GM21367 (cell line): ENCODE data around the gene SDK1.

Source experiments
- ATAC-seq: cut with Tn5 transposase; IDR thresholded peaks from one replicate; pipeline ENCODE4 v1.9.1; 2021; ENCODE audit not compliant: unreplicated experiment

The SDK1 gene

DNA sequence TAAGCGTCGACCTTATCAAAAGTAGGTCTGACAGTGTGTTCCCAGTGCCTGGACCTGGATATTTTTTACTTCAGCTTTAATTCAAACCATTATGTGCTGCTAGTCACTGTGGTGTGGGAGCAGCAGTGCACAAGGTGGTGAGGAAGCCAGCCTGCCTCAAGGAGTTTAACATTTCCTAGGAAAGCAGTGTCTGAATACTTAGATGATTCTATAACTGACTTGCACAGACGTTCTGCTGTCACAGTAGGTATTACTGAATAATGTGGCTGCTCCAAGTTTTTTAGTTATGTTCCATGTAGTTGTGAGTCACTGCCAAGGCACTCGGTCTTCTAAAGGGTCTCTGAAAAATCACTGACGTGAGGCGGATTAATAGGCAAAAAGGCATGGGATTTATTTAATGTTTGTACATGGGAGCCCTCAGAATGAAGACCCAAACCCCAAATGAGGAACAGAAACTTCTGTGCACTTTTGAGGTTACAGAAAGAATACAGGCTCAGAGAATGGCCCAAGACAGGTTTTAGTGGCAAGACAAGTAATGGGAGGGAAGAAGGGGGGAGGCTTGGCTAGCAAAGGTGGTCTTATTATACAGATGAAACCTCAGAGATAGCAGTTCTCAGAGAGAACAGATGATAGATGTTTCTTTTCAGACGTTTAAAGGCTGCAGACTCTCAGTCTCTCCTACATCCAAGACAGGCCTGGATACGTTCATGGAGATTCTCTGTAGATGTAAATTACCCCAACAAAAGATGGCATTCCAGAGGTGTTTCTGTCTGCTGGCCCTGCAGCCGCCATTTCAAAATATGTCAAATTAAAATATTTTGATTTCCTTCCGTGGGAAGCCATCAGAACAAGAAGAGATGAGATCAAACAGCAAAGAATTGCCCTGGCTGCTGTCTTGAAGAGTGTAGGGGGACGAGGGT, 209.3 kb downstream of the SDK1 start:
- ATAC-seq: no peak

- no peak for ATAC-seq
Observed at GRCh38 chr7:3517344-3517743, 216.3 kb downstream of the SDK1 start.

DNA sequence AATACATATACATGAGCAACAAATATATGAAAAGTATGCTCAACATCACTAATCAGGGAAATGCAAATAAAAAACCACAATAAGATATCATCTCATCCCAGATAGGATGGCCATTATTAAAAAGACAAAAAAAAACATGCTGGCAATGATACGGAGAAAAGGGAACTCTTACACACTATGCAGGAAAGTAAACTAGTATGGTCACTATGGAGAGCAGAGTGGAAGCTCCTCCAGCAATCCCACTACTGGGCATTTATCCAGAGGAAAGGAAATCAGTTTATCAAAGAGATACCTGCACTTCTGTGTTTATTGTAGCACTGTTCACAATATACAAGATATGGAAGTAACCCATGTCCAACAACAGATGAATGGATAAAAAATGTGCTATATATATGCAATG, 217.5 kb downstream of the SDK1 start:
- no peak for ATAC-seq

DNA sequence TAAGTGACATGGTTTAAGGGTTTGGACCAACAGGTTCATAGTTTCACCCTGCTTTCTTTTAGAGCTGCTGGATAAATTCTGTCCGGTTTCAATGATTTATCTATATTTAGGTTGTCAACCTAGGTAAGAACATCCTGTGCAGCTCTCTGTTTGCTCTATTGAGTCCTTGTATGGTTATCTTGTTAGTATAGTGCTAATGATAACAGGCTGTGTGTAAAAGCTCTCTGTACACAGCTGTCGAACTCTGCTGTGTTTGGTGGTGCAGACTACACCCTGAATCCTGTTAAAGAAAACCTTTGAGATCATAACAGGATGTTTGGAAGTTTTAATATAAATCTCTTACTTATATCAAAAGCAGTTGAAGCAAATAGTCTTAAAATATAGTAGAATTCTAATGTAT, 219.2 kb downstream of the SDK1 start:
- ATAC-seq: no peak

GRCh38 chr7:3527496-3528124, 226.6 kb downstream of the SDK1 start:
- no peak for ATAC-seq

DNA sequence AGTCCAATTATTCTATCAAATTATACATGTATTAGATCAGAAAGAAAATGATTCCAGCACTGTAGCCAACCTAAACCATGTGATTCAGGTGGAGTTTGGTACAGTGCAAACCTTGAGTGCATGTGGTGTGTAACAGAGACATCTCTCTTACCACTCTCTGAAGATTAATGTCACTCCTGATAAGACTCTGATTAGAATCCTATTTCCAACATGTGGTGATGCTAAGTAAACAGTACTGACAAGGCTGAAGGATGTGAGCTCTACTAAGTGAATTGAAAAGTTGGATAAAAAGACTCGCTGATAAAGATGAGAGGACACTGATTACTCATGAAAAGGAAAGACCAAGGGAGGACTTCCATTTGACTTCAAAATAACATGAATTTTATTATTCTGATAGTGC, 232.0 kb downstream of the SDK1 start:
- no peak for ATAC-seq

DNA sequence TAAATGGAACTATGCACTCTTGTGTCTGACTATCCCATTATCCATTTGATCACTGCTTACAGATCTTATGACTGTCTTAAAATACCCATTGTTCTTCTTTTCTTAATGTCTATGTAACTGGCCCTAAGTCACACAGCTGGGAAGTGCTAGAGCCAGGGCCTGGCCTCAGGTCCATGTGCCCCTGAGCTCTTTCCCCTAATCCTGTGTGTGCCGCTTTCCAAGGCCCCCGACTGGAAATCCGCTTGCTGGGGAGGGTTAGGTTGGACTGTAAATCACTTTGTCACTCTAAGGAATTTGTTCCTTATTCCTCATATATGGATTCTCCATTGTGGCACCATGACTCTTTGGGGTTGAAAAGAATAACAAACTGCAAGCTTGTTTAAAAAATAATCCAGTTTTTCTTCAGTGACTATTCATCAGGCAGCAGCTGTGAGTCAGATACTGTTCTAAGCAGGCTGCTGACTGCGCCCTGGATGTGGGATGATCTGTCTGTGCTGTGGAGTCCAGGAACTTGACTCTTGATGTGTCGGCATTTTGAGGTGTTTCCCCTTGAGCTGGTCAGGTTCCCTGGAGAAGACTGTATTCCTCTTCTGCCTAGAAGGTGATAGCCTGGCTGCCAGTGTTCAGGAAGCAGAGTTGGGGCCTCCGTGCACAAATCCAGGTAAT, 236.3 kb downstream of the SDK1 start:
- ATAC-seq: no peak

- ATAC-seq: no peak
Observed at GRCh38 chr7:3538041-3538440, 237.0 kb downstream of the SDK1 start.

DNA sequence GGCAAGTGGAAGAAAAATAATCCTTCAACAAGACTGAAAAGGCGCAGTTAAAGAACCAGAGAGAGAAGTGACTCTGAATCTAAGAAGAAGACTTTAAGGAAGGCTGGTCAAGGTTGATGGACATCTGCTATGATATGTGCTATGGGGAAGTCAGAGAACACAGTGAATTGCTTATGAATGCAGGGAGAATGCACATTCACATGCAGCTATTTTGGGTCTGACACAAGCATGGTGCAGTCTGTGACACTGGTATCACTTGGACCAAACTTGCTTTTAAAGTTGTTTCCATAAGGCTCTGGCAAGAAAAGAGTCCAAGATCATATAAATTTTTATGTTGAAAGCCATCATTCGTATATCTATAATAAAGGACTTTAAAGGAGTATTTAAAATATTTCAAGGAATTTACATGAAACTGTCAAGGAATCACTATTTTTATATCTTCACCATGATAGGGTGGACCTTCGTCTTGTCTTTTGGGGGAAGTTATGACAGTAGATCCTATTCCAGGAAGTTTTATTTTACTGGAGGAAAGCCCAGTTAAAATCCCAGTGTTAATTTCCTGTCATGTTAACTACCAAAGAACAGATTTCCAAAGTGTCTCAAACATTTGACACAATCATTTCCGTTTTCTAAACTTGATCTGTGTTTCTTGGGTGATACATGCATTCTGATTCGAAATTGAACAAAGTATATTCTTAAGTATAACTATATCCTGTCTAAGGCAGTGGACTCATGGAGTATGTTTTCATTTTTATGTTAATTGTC, 239.6 kb downstream of the SDK1 start:
- ATAC-seq: no peak

DNA sequence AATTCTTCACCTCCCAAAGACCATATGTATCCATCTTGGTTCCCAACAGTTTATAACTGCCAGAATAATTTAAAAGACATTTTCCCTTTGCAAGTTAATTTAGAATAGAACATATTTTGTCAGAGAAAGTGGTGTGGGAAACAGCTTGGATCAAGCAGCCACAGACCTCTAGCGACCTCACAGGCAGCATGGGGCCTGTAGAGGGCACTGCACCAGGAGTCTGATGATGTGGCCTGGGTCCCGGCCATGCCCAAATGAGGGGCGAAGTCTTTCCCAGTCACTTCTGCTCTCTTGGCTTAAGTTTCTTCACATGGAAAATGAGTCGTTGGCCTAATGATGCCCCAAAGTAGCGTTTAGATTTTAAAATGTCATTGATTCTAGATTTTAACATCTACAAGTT, 243.2 kb downstream of the SDK1 start:
- no peak for ATAC-seq

DNA sequence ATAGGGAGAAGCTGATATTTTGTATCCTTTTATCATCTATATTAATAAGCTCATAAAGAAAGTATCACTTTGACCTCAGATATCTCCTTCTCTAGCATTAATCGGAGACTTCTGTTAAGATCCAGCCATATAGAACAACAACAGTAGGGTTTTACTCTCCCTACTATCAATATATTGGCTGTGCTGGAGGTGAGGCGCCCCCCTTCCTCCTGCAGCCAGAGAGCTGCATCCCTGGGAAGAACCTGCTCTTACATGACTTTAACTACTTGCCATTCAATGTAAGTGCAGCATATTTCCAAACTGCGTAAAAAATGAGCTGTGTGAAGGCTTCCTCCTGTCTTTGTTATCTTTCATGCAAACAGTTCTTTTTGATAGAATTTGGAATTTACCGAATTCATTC, 247.8 kb downstream of the SDK1 start:
- ATAC-seq: no peak

GRCh38 chr7:3549601-3550000, 248.5 kb downstream of the SDK1 start:
- no peak for ATAC-seq

GRCh38 chr7:3551536-3551935, 250.5 kb downstream of the SDK1 start:
- no peak for ATAC-seq

DNA sequence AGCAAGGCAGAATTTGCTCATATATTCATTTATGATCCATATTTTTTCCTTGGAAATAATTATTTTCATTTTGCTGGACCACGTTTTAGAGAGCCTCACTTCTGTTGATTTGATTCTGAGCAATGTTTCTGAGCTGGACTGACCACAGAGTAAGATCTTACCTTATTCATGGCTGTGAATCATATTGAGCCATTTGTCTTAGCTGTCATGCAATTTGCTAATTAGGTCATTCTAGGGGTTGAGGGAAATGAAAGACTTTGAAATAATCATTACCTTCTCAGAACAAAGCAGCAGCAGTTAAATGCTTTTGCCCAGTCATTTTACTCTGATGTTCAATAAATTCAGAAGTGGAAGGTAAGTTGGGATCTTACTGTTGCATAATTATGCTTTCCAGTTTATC, 251.4 kb downstream of the SDK1 start:
- no peak for ATAC-seq

DNA sequence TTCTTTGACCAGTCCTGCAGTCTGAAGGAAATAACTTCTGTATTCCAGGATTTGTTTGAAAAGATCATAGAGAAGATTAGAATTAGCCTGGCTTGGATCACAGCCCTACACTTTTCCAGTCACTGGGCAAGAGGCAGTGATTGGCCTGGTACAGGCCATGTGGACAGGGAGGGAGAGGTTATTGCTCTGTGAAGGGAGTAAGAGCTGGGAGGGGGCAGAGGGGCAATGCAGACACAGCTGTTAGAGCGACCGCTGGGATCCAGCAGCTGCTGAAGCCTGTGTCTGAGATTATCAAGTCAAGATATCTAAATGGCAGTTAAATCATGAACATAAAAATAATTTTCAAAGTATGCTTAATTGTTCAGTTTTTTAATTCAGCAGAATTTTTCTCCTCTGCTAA, 257.3 kb downstream of the SDK1 start:
- no peak for ATAC-seq

GRCh38 chr7:3559278-3559677, 258.2 kb downstream of the SDK1 start:
- no peak for ATAC-seq

GRCh38 chr7:3560495-3560894, 259.4 kb downstream of the SDK1 start:
- no peak for ATAC-seq

DNA sequence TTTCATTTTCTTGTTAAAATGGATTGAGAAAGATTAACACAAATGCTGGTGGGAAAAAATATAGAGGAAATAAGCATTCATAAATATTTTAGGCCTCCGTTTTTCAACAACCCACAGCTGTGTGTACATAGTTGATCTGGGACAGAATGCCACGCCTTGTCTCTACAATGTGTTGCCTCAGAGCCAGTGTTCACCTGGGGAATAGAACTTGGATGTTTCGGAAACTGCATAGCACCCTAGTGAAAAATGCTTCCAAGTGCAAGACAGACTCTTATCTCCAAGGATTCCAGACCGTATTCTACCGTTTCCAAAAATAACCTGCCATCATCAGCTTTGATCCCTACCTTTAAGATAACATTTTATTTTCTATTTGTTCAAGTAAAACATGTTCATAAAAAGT, 260.9 kb downstream of the SDK1 start:
- ATAC-seq: no peak

GRCh38 chr7:3564231-3564630, 263.2 kb downstream of the SDK1 start:
- no peak for ATAC-seq

DNA sequence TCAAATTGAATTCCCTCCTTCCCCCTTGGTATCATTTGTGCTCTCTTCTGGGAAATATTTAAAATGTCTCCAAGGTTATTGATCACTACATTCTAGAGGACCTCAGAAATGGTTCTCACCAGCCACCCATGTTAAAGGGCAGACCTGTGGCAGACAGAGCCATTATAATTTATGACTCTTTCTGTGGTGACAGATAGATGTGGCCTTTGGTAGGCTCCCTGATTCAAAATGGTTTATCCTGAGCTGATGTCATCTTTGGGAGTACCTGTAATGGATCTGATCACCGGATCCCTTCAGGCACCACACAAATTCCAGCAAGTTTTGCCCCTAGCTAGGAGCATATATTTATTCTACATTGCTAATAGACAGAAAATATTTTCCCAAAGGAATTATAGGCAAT, 267.5 kb downstream of the SDK1 start:
- no peak for ATAC-seq

GRCh38 chr7:3569643-3570042, 268.6 kb downstream of the SDK1 start:
- ATAC-seq: no peak
